ENCODE data around the gene SLIT1. TPM values are rescaled to one million over a fixed set of nuclear protein-coding genes. Genes with fewer than 3 reads are reported as not detected.

The SLIT1 gene
- total RNA-seq, 1 donor from 2014 or later: 0.12 TPM

GRCh38 chr10:97182288-97182990 lies 3.3 kb downstream of the SLIT1 start:
- TF ChIP-seq CTCF (conservative IDR thresholded peaks at IDR 0.05; ENCODE audit: low read depth, low read length): no peak

GRCh38 chr10:97180986-97181385 lies 4.8 kb downstream of the SLIT1 start:
- H3K4me3 ChIP-seq (ENCODE audit: low read depth, low read length): no peak overlapping the region
- no peak for TF ChIP-seq CTCF (conservative IDR thresholded peaks at IDR 0.05; ENCODE audit: low read depth, low read length)
- DNase-seq (ENCODE audit: low read depth): no peak

More at GRCh38 chr10:97182288-97182990, 3.3 kb downstream of the SLIT1 start:
- DNase-seq (ENCODE audit: low read depth): no peak
- no peak overlapping the region for H3K4me3 ChIP-seq (ENCODE audit: low read depth, low read length)

GRCh38 chr10:97180363-97180755 lies 5.4 kb downstream of the SLIT1 start:
- no peak overlapping the region for H3K4me3 ChIP-seq (ENCODE audit: low read depth, low read length)
- DNase-seq (ENCODE audit: low read depth): no peak
- no peak for TF ChIP-seq CTCF (conservative IDR thresholded peaks at IDR 0.05; ENCODE audit: low read depth, low read length)

GRCh38 chr10:97179731-97180362 lies 5.9 kb downstream of the SLIT1 start:
- DNase-seq (ENCODE audit: low read depth): no peak
- no peak for TF ChIP-seq CTCF (conservative IDR thresholded peaks at IDR 0.05; ENCODE audit: low read depth, low read length)
- H3K4me3 ChIP-seq (ENCODE audit: low read depth, low read length): no peak overlapping the region

DNA sequence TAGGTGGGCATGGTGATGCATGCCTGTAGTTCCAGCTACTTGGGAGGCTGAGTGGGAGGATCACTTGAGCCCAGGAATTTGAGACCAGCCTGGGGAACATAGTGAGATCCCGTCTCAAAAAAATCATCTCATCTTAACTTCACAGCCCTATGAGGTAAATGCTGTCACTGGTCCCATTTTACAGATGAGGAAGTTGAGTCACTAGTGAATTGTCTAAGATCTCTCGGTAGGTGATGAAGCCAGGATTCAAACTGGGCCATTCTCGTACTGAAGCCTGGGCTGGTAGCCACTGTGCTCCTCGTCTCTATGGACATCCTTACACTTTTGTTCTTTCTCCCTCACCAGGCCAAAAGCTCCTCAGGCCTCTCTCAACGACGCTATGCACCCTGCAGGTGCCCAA lies 6.4 kb downstream of the SLIT1 start:
- no peak for TF ChIP-seq CTCF (conservative IDR thresholded peaks at IDR 0.05; ENCODE audit: low read depth, low read length)
- H3K4me3 ChIP-seq (ENCODE audit: low read depth, low read length): no peak overlapping the region
- no peak for DNase-seq (ENCODE audit: low read depth)

GRCh38 chr10:97178074-97178473 lies 7.7 kb downstream of the SLIT1 start:
- H3K4me3 ChIP-seq (ENCODE audit: low read depth, low read length): no peak overlapping the region
- DNase-seq (ENCODE audit: low read depth): no peak
- TF ChIP-seq CTCF (conservative IDR thresholded peaks at IDR 0.05; ENCODE audit: low read depth, low read length): no peak

GRCh38 chr10:97176226-97176625 lies 9.5 kb downstream of the SLIT1 start:
- no peak overlapping the region for H3K4me3 ChIP-seq (ENCODE audit: low read depth, low read length)
- no peak for TF ChIP-seq CTCF (conservative IDR thresholded peaks at IDR 0.05; ENCODE audit: low read depth, low read length)
- DNase-seq (ENCODE audit: low read depth): no peak
